Measurements from ENCODE around the gene EFHC1. TPM values are rescaled to one million over a fixed set of nuclear protein-coding genes. Genes with fewer than 3 reads are reported as not detected.

The EFHC1 gene
- polyA plus RNA-seq, 1 donor from 2014 or later, result 173 TPM

DNA sequence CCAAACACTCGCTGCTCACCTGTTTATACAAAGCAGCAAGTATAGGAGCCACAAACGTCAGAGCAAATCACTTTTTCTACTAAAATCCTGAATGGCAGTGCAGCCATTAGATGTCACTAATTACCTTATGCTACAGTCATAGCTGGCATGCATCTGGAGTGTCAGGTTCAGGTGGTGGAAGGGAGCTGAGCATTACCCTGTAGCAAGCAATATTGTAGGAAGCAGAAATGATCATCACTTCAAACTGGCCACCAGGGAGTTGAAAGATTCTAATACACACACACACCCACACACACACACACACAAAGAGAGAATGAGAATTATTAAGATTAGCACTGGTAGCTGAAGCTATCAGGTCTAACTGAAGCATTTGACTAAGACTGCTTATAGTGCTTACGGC is 75.8 kb downstream of the EFHC1 start:
- Histone ChIP-seq H3K4me2 (ENCODE audit: low read length) (no peak overlapping the region), H3K9me3 (ENCODE audit: low read length) (no peaks in the 10 kb centered on the region), H3K9me2 (ENCODE audit: insufficient read depth, low read length) (no peaks in the 10 kb centered on the region), H3K27ac (ENCODE audit: low read length) (no peak overlapping the region), H2AFZ (ENCODE audit: low read depth, low read length) (no peak overlapping the region), H3K9ac (ENCODE audit: low read length) (no peak overlapping the region), H3K4me3 (ENCODE audit: low read length) (no peak overlapping the region), H3F3A (ENCODE audit: insufficient read depth, low read length, poor library complexity, severe bottlenecking) (no peaks in the 10 kb centered on the region), H4K20me1 (ENCODE audit: insufficient read depth) (no peaks in the 10 kb centered on the region), H3K79me2 (replicated peaks; ENCODE audit: insufficient read depth, low read length) (no peaks in the 10 kb centered on the region), H3K27me3 (ENCODE audit: insufficient read depth, low read depth, low read length) (no peaks in the 10 kb centered on the region), H3K36me3 (ENCODE audit: insufficient read depth, low read length) (peaks cover 9% of the 10 kb centered on the region)
- TF ChIP-seq POLR2AphosphoS5 (IDR thresholded peaks at IDR 0.05) (no peak), RAD21 (conservative IDR thresholded peaks at IDR 0.05) (no peak), TAF1 (IDR thresholded peaks at IDR 0.05; ENCODE audit: low read depth) (no peak), MXI1 (conservative IDR thresholded peaks at IDR 0.05; ENCODE audit: poor library complexity, severe bottlenecking) (no peak), SMC3 (conservative IDR thresholded peaks at IDR 0.05; ENCODE audit: poor library complexity) (no peak), EP300 (conservative IDR thresholded peaks at IDR 0.05; ENCODE audit: poor library complexity, severe bottlenecking) (no peak)
- TF ChIP-seq, protein P1, sequence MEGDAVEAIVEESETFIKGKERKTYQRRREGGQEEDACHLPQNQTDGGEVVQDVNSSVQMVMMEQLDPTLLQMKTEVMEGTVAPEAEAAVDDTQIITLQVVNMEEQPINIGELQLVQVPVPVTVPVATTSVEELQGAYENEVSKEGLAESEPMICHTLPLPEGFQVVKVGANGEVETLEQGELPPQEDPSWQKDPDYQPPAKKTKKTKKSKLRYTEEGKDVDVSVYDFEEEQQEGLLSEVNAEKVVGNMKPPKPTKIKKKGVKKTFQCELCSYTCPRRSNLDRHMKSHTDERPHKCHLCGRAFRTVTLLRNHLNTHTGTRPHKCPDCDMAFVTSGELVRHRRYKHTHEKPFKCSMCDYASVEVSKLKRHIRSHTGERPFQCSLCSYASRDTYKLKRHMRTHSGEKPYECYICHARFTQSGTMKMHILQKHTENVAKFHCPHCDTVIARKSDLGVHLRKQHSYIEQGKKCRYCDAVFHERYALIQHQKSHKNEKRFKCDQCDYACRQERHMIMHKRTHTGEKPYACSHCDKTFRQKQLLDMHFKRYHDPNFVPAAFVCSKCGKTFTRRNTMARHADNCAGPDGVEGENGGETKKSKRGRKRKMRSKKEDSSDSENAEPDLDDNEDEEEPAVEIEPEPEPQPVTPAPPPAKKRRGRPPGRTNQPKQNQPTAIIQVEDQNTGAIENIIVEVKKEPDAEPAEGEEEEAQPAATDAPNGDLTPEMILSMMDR (IDR thresholded peaks at IDR 0.05; ENCODE audit: poor library complexity, severe bottlenecking), result no peak
- TF ChIP-seq, protein P2, sequence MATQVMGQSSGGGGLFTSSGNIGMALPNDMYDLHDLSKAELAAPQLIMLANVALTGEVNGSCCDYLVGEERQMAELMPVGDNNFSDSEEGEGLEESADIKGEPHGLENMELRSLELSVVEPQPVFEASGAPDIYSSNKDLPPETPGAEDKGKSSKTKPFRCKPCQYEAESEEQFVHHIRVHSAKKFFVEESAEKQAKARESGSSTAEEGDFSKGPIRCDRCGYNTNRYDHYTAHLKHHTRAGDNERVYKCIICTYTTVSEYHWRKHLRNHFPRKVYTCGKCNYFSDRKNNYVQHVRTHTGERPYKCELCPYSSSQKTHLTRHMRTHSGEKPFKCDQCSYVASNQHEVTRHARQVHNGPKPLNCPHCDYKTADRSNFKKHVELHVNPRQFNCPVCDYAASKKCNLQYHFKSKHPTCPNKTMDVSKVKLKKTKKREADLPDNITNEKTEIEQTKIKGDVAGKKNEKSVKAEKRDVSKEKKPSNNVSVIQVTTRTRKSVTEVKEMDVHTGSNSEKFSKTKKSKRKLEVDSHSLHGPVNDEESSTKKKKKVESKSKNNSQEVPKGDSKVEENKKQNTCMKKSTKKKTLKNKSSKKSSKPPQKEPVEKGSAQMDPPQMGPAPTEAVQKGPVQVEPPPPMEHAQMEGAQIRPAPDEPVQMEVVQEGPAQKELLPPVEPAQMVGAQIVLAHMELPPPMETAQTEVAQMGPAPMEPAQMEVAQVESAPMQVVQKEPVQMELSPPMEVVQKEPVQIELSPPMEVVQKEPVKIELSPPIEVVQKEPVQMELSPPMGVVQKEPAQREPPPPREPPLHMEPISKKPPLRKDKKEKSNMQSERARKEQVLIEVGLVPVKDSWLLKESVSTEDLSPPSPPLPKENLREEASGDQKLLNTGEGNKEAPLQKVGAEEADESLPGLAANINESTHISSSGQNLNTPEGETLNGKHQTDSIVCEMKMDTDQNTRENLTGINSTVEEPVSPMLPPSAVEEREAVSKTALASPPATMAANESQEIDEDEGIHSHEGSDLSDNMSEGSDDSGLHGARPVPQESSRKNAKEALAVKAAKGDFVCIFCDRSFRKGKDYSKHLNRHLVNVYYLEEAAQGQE (IDR thresholded peaks at IDR 0.05; ENCODE audit: borderline replicate concordance), result no peak

DNA sequence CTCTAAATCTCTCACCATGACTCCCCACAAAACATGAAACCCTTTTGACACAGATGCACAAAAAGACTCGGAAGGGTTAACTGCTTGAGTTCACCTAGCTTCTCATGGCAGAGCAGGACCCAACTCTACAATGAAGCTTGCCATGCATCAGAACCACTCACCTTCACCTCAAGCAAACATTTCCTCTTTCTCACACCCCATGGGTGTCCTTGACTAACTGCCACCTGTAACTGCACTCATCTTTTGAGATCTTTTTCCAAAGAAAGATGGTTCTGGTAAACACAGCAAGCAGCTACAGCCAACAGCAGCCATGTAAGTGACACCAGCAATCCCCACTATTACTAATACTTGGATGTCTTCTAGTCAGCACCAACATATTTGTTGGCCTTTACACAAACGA is 76.5 kb downstream of the EFHC1 start:
- peaks cover 9% of the 10 kb centered on the region for H3K36me3 ChIP-seq (ENCODE audit: insufficient read depth, low read length)
- no peaks in the 10 kb centered on the region for H3K79me2 ChIP-seq (replicated peaks; ENCODE audit: insufficient read depth, low read length)
- TF ChIP-seq, protein P1 (IDR thresholded peaks at IDR 0.05; ENCODE audit: poor library complexity, severe bottlenecking), result no peak
- TF ChIP-seq POLR2AphosphoS5 (IDR thresholded peaks at IDR 0.05), result no peak
- no peak for TF ChIP-seq MXI1 (conservative IDR thresholded peaks at IDR 0.05; ENCODE audit: poor library complexity, severe bottlenecking)
- TF ChIP-seq EZH2 (IDR thresholded peaks at IDR 0.05; ENCODE audit: borderline replicate concordance, insufficient read depth, low read length, poor library complexity, severe bottlenecking), result no peak
- TF ChIP-seq, protein P2 (IDR thresholded peaks at IDR 0.05; ENCODE audit: borderline replicate concordance), result no peak
- no peak for TF ChIP-seq EP300 (conservative IDR thresholded peaks at IDR 0.05; ENCODE audit: poor library complexity, severe bottlenecking)
- no peak for TF ChIP-seq TAF1 (IDR thresholded peaks at IDR 0.05; ENCODE audit: low read depth)
- TF ChIP-seq RAD21 (conservative IDR thresholded peaks at IDR 0.05), result no peak
- no peaks in the 10 kb centered on the region for H3K9me3 ChIP-seq (ENCODE audit: low read length)
- H3K27me3 ChIP-seq (ENCODE audit: insufficient read depth, low read depth, low read length), result no peaks in the 10 kb centered on the region
- no peaks in the 10 kb centered on the region for H3F3A ChIP-seq (ENCODE audit: insufficient read depth, low read length, poor library complexity, severe bottlenecking)
- no peak overlapping the region for H2AFZ ChIP-seq (ENCODE audit: low read depth, low read length)
- no peaks in the 10 kb centered on the region for H4K20me1 ChIP-seq (ENCODE audit: insufficient read depth)
- H3K4me3 ChIP-seq (ENCODE audit: low read length), result no peak overlapping the region
- H3K9ac ChIP-seq (ENCODE audit: low read length), result no peak overlapping the region
- no peaks in the 10 kb centered on the region for H3K9me2 ChIP-seq (ENCODE audit: insufficient read depth, low read length)
- H3K27ac ChIP-seq (ENCODE audit: low read length), result no peak overlapping the region
- no peak overlapping the region for H3K4me2 ChIP-seq (ENCODE audit: low read length)

Measured in neural cell (in vitro differentiated cells).